ENCODE data around the gene THSD7B.

Gene THSD7B

DNA sequence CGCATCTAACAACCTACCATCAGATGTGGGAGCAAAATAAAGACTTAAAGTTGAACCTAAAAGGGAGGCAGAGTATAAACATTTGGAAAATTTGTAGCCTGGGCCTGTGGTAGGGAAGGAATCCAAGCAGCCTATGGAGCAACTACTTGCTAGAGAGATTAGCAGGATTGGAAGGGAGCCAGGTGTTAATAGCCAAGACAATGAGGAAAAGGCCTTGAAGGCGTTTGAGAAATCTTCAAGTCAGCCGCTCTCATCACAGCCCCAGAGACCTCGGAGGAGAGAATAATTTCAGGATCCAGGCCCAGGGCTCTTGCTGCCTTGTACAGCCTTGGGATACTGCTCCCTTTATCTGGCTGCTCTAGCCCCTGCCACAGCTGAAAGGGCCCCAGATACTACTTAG is 219.7 kb downstream of the THSD7B start:
- no peak overlapping the region for H3K4me2 ChIP-seq (ENCODE audit: low read length, poor library complexity, severe bottlenecking)
- H4K91ac ChIP-seq (ENCODE audit: low read length), result no peak overlapping the region
- H2AFZ ChIP-seq (ENCODE audit: low read depth, low read length), result no peak overlapping the region
- no peak overlapping the region for H3K9ac ChIP-seq (ENCODE audit: low read length)
- no peaks in the 10 kb centered on the region for H3K36me3 ChIP-seq (ENCODE audit: control insufficient read depth in 1 of 2, insufficient read depth in 2 of 2, low read depth in 1 of 2, low read length in 2 of 2)
- H4K8ac ChIP-seq (ENCODE audit: low read length), result no peak overlapping the region
- no peaks in the 10 kb centered on the region for H3K27me3 ChIP-seq (ENCODE audit: control insufficient read depth in 1 of 2, insufficient read depth in 1 of 2, low read length in 2 of 2)
- peaks cover 2% of the 10 kb centered on the region for H3K9me3 ChIP-seq (ENCODE audit: control insufficient read depth, low read length)
- no peak for DNase-seq
- no peak overlapping the region for H2BK5ac ChIP-seq (ENCODE audit: low read depth, low read length, poor library complexity, severe bottlenecking)
- no peak overlapping the region for H2AK5ac ChIP-seq (ENCODE audit: low read length, severe bottlenecking)
- H3K4me1 ChIP-seq (ENCODE audit: control insufficient read depth, insufficient read depth, low read depth, low read length), result no peaks in the 10 kb centered on the region
- no peak overlapping the region for H3K14ac ChIP-seq (ENCODE audit: low read length in 2 of 2)
- H3K79me1 ChIP-seq (replicated peaks; ENCODE audit: low read length, poor library complexity, severe bottlenecking), result no peaks in the 10 kb centered on the region
- no peak overlapping the region for H3K27ac ChIP-seq (ENCODE audit: low read length, poor library complexity, severe bottlenecking)
- no peak overlapping the region for H3K4me3 ChIP-seq (ENCODE audit: insufficient read depth in 1 of 2, low read depth in 1 of 2, low read length in 2 of 2)
- no peak overlapping the region for H3K18ac ChIP-seq (ENCODE audit: low read depth in 1 of 2, low read length in 2 of 2)
- WGBS, result 92% methylated on average over 3 of the region's 4 CpGs
- no peak overlapping the region for H2BK12ac ChIP-seq (ENCODE audit: low read length in 2 of 2)
- H2BK120ac ChIP-seq (ENCODE audit: low read depth, low read length), result no peak overlapping the region
- no peak overlapping the region for H3K4ac ChIP-seq (ENCODE audit: low read depth in 1 of 2, low read length in 2 of 2)
- no peak overlapping the region for H2BK15ac ChIP-seq (ENCODE audit: low read depth, poor library complexity, severe bottlenecking)
- H3K23ac ChIP-seq (ENCODE audit: low read length in 2 of 2), result no peak overlapping the region

DNA sequence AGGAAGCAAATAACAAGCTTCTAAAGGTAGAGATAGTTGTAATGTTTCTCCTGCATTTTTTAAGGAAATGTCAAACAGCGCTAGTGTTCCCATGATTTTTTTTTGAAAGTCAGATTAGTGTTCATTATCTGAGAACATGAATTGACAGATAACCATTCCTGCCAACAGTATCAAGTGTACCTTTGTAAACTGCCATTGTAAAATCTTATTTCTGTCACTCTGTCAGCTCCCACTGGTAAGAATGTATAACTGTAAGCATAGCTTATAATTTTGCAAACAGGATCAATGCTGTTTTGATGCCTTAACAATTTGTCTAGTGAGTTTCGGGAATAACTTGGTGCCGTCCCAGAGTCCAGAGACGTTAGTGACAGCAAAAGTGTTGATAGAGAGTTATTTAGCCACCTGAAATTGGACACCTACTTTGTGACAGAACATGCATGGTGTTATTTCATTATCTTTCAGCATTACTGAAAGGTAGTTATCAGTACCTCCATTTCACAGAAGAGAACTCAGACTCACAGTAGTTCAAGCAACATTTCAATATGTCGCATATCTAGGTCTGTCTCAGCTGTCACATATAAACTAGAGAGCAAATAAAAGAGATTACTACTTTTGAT is 221.4 kb downstream of the THSD7B start:
- Histone ChIP-seq H2BK15ac (ENCODE audit: low read depth, poor library complexity, severe bottlenecking) (no peak overlapping the region), H2AFZ (ENCODE audit: low read depth, low read length) (no peak overlapping the region), H4K8ac (ENCODE audit: low read length) (no peak overlapping the region), H3K9me3 (ENCODE audit: control insufficient read depth, low read length) (peaks cover under 1% of the 10 kb centered on the region), H2BK120ac (ENCODE audit: low read depth, low read length) (no peak overlapping the region), H2BK12ac (ENCODE audit: low read length in 2 of 2) (no peak overlapping the region), H3K23ac (ENCODE audit: low read length in 2 of 2) (no peak overlapping the region), H3K18ac (ENCODE audit: low read depth in 1 of 2, low read length in 2 of 2) (no peak overlapping the region), H4K91ac (ENCODE audit: low read length) (no peak overlapping the region), H3K4me2 (ENCODE audit: low read length, poor library complexity, severe bottlenecking) (no peak overlapping the region), H2BK5ac (ENCODE audit: low read depth, low read length, poor library complexity, severe bottlenecking) (no peak overlapping the region), H3K4me1 (ENCODE audit: control insufficient read depth, insufficient read depth, low read depth, low read length) (no peaks in the 10 kb centered on the region), H3K9ac (ENCODE audit: low read length) (no peak overlapping the region), H3K27ac (ENCODE audit: low read length, poor library complexity, severe bottlenecking) (no peak overlapping the region), H3K79me1 (replicated peaks; ENCODE audit: low read length, poor library complexity, severe bottlenecking) (no peaks in the 10 kb centered on the region), H3K4ac (ENCODE audit: low read depth in 1 of 2, low read length in 2 of 2) (no peak overlapping the region), H3K27me3 (ENCODE audit: control insufficient read depth in 1 of 2, insufficient read depth in 1 of 2, low read length in 2 of 2) (no peaks in the 10 kb centered on the region), H2AK5ac (ENCODE audit: low read length, severe bottlenecking) (no peak overlapping the region), H3K14ac (ENCODE audit: low read length in 2 of 2) (no peak overlapping the region), H3K4me3 (ENCODE audit: insufficient read depth in 1 of 2, low read depth in 1 of 2, low read length in 2 of 2) (no peak overlapping the region), H3K36me3 (ENCODE audit: control insufficient read depth in 1 of 2, insufficient read depth in 2 of 2, low read depth in 1 of 2, low read length in 2 of 2) (no peaks in the 10 kb centered on the region)
- DNase-seq, result no peak
- WGBS, result 79% methylated on average over 4 of the region's 5 CpGs

- Histone ChIP-seq H2BK15ac (ENCODE audit: low read depth, poor library complexity, severe bottlenecking) (no peak overlapping the region), H3K4ac (ENCODE audit: low read depth in 1 of 2, low read length in 2 of 2) (no peak overlapping the region), H4K8ac (ENCODE audit: low read length) (no peak overlapping the region), H2AK5ac (ENCODE audit: low read length, severe bottlenecking) (no peak overlapping the region), H3K9ac (ENCODE audit: low read length) (no peak overlapping the region), H3K18ac (ENCODE audit: low read depth in 1 of 2, low read length in 2 of 2) (no peak overlapping the region), H3K27me3 (ENCODE audit: control insufficient read depth in 1 of 2, insufficient read depth in 1 of 2, low read length in 2 of 2) (no peaks in the 10 kb centered on the region), H3K4me2 (ENCODE audit: low read length, poor library complexity, severe bottlenecking) (no peak overlapping the region), H3K27ac (ENCODE audit: low read length, poor library complexity, severe bottlenecking) (no peak overlapping the region), H2BK120ac (ENCODE audit: low read depth, low read length) (no peak overlapping the region), H2BK12ac (ENCODE audit: low read length in 2 of 2) (no peak overlapping the region), H3K23ac (ENCODE audit: low read length in 2 of 2) (no peak overlapping the region), H2AFZ (ENCODE audit: low read depth, low read length) (no peak overlapping the region), H2BK5ac (ENCODE audit: low read depth, low read length, poor library complexity, severe bottlenecking) (no peak overlapping the region), H3K36me3 (ENCODE audit: control insufficient read depth in 1 of 2, insufficient read depth in 2 of 2, low read depth in 1 of 2, low read length in 2 of 2) (no peaks in the 10 kb centered on the region), H3K4me3 (ENCODE audit: insufficient read depth in 1 of 2, low read depth in 1 of 2, low read length in 2 of 2) (no peak overlapping the region), H3K79me1 (replicated peaks; ENCODE audit: low read length, poor library complexity, severe bottlenecking) (no peaks in the 10 kb centered on the region), H3K14ac (ENCODE audit: low read length in 2 of 2) (no peak overlapping the region), H3K4me1 (ENCODE audit: control insufficient read depth, insufficient read depth, low read depth, low read length) (no peaks in the 10 kb centered on the region), H4K91ac (ENCODE audit: low read length) (no peak overlapping the region), H3K9me3 (ENCODE audit: control insufficient read depth, low read length) (no peaks in the 10 kb centered on the region)
- DNase-seq, result no peak
- WGBS, result 41% methylated on average over 3 of the region's 4 CpGs
Observed at GRCh38 chr2:136990316-136990715, 225.0 kb downstream of the THSD7B start.

GRCh38 chr2:136994793-136995192 is 229.4 kb downstream of the THSD7B start:
- 70% methylated on average over 1 of the region's 1 CpG for WGBS
- H2BK12ac ChIP-seq (ENCODE audit: low read length in 2 of 2), result no peak overlapping the region
- no peak overlapping the region for H2BK15ac ChIP-seq (ENCODE audit: low read depth, poor library complexity, severe bottlenecking)

More at GRCh38 chr2:136994793-136995192, 229.4 kb downstream of the THSD7B start:
- no peak overlapping the region for H2BK120ac ChIP-seq (ENCODE audit: low read depth, low read length)
- no peak overlapping the region for H2AFZ ChIP-seq (ENCODE audit: low read depth, low read length)
- peaks cover 3% of the 10 kb centered on the region for H3K4me1 ChIP-seq (ENCODE audit: control insufficient read depth, insufficient read depth, low read depth, low read length)
- no peak overlapping the region for H3K14ac ChIP-seq (ENCODE audit: low read length in 2 of 2)
- H2AK5ac ChIP-seq (ENCODE audit: low read length, severe bottlenecking), result no peak overlapping the region
- no peaks in the 10 kb centered on the region for H3K79me1 ChIP-seq (replicated peaks; ENCODE audit: low read length, poor library complexity, severe bottlenecking)
- no peak overlapping the region for H3K9ac ChIP-seq (ENCODE audit: low read length)
- H3K4me3 ChIP-seq (ENCODE audit: insufficient read depth in 1 of 2, low read depth in 1 of 2, low read length in 2 of 2), result no peak overlapping the region
- no peak overlapping the region for H3K4me2 ChIP-seq (ENCODE audit: low read length, poor library complexity, severe bottlenecking)
- H3K18ac ChIP-seq (ENCODE audit: low read depth in 1 of 2, low read length in 2 of 2), result no peak overlapping the region
- H3K23ac ChIP-seq (ENCODE audit: low read length in 2 of 2), result no peak overlapping the region
- no peak overlapping the region for H4K91ac ChIP-seq (ENCODE audit: low read length)
- H4K8ac ChIP-seq (ENCODE audit: low read length), result no peak overlapping the region
- no peak overlapping the region for H2BK5ac ChIP-seq (ENCODE audit: low read depth, low read length, poor library complexity, severe bottlenecking)
- H3K27me3 ChIP-seq (ENCODE audit: control insufficient read depth in 1 of 2, insufficient read depth in 1 of 2, low read length in 2 of 2), result no peaks in the 10 kb centered on the region
- no peaks in the 10 kb centered on the region for H3K9me3 ChIP-seq (ENCODE audit: control insufficient read depth, low read length)
- H3K27ac ChIP-seq (ENCODE audit: low read length, poor library complexity, severe bottlenecking), result no peak overlapping the region
- no peaks in the 10 kb centered on the region for H3K36me3 ChIP-seq (ENCODE audit: control insufficient read depth in 1 of 2, insufficient read depth in 2 of 2, low read depth in 1 of 2, low read length in 2 of 2)
- DNase-seq, result no peak
- no peak overlapping the region for H3K4ac ChIP-seq (ENCODE audit: low read depth in 1 of 2, low read length in 2 of 2)

Data from mesenchymal stem cell (in vitro differentiated cells and primary cell).